Body of pancreas (tissue), 4 donors: ENCODE measurements around the gene WARS2.

ENCODE experiments used
- POLR2A ChIP-seq, 3 donors: fragments of 450-650 bp; IDR thresholded peaks; one replicate each; pipeline ENCODE4 v1.6.1; 2016; ENCODE audit warnings: antibody characterized with exemption in 3 of 3, mild to moderate bottlenecking in 2 of 3
- TF ChIP-seq, protein P1 (sequence below), 7 experiments: fragments of 450-650 bp in 4 of 7; fragments of 200-600 bp in 3 of 7; sonication (generic) in 3 of 7; IDR thresholded peaks; one replicate each; pipeline ENCODE4 v1.5.1; 2016 to 2019; ENCODE audit warnings: antibody characterized with exemption in 7 of 7

DNA sequence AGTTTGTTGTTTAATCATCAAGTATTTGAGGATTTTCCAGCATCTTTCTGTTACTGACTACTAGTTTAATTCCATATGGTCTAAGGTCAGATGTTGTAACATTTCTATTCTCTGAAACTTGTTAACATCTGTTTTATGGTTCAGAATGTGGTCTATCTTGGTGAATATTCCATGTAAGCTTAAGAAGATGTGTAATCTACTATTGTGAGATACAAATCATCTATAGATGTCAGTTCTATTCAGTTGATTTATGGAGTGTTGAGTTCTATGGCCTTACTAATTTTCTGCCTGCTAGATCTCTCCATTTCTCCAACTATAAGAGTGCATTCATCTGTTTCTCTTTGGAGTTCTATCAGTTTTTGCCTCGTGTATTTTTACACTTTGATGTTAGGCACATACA, 31.5 kb downstream of the WARS2 start:
- TF ChIP-seq, protein P1, sequence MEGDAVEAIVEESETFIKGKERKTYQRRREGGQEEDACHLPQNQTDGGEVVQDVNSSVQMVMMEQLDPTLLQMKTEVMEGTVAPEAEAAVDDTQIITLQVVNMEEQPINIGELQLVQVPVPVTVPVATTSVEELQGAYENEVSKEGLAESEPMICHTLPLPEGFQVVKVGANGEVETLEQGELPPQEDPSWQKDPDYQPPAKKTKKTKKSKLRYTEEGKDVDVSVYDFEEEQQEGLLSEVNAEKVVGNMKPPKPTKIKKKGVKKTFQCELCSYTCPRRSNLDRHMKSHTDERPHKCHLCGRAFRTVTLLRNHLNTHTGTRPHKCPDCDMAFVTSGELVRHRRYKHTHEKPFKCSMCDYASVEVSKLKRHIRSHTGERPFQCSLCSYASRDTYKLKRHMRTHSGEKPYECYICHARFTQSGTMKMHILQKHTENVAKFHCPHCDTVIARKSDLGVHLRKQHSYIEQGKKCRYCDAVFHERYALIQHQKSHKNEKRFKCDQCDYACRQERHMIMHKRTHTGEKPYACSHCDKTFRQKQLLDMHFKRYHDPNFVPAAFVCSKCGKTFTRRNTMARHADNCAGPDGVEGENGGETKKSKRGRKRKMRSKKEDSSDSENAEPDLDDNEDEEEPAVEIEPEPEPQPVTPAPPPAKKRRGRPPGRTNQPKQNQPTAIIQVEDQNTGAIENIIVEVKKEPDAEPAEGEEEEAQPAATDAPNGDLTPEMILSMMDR (IDR thresholded peaks at IDR 0.05): no peak
- TF ChIP-seq POLR2A (IDR thresholded peaks at IDR 0.05): no peak
